ENCODE data around the gene RSRC1.

RSRC1 gene

GRCh38 chr3:158273656-158274055, 163.8 kb downstream of the RSRC1 start:
- no peaks in the 10 kb centered on the region for H3K4me1 ChIP-seq (ENCODE audit: control insufficient read depth, low read length)
- H3K4me3 ChIP-seq (ENCODE audit: low read length), result no peak overlapping the region
- no peak overlapping the region for H3K27ac ChIP-seq (ENCODE audit: low read depth, low read length)
- no peaks in the 10 kb centered on the region for H3F3A ChIP-seq (ENCODE audit: control insufficient read depth, insufficient read depth)
- no peaks in the 10 kb centered on the region for H3K27me3 ChIP-seq (ENCODE audit: control insufficient read depth, low read length)
- H3K36me3 ChIP-seq (ENCODE audit: control insufficient read depth, low read length), result peaks cover 11% of the 10 kb centered on the region; the same call in 1 of the 2 replicates
- H3K79me2 ChIP-seq (ENCODE audit: control insufficient read depth, low read length), result no peaks in the 10 kb centered on the region
- H3K9me2 ChIP-seq (replicated peaks; ENCODE audit: control insufficient read depth, low read length), result no peaks in the 10 kb centered on the region
- no peak overlapping the region for H3K4me2 ChIP-seq (ENCODE audit: low read length)
- no peaks in the 10 kb centered on the region for H4K20me1 ChIP-seq (ENCODE audit: control insufficient read depth, insufficient read depth, low read depth, low read length)
- no peaks in the 10 kb centered on the region for H3K9me3 ChIP-seq (ENCODE audit: control insufficient read depth, insufficient read depth, low read length)
- no peak for TF ChIP-seq CTCF (IDR thresholded peaks at IDR 0.05; ENCODE audit: low read depth, low read length, poor library complexity, severe bottlenecking)

- no peaks in the 10 kb centered on the region for H3F3A ChIP-seq (ENCODE audit: control insufficient read depth, insufficient read depth)
- no peaks in the 10 kb centered on the region for H3K9me3 ChIP-seq (ENCODE audit: control insufficient read depth, insufficient read depth, low read length)
- H3K4me3 ChIP-seq (ENCODE audit: low read length), result no peak overlapping the region
- no peak overlapping the region for H3K4me2 ChIP-seq (ENCODE audit: low read length)
- peaks cover 11% of the 10 kb centered on the region; the same call in 1 of the 2 replicates for H3K36me3 ChIP-seq (ENCODE audit: control insufficient read depth, low read length)
- no peaks in the 10 kb centered on the region for H3K9me2 ChIP-seq (replicated peaks; ENCODE audit: control insufficient read depth, low read length)
- no peaks in the 10 kb centered on the region for H4K20me1 ChIP-seq (ENCODE audit: control insufficient read depth, insufficient read depth, low read depth, low read length)
- H3K79me2 ChIP-seq (ENCODE audit: control insufficient read depth, low read length), result no peaks in the 10 kb centered on the region
- TF ChIP-seq EZH2phosphoT487 (IDR thresholded peaks at IDR 0.05; ENCODE audit: borderline replicate concordance, low read length), result no peak
- no peak for TF ChIP-seq CTCF (IDR thresholded peaks at IDR 0.05; ENCODE audit: low read depth, low read length, poor library complexity, severe bottlenecking)
- no peaks in the 10 kb centered on the region for H3K27me3 ChIP-seq (ENCODE audit: control insufficient read depth, low read length)
- H3K4me1 ChIP-seq (ENCODE audit: control insufficient read depth, low read length), result no peaks in the 10 kb centered on the region
- H3K27ac ChIP-seq (ENCODE audit: low read depth, low read length), result no peak overlapping the region
Measured at GRCh38 chr3:158278187-158278586, 168.3 kb downstream of the RSRC1 start.

GRCh38 chr3:158279609-158280008, 169.7 kb downstream of the RSRC1 start:
- TF ChIP-seq EZH2phosphoT487 (IDR thresholded peaks at IDR 0.05; ENCODE audit: borderline replicate concordance, low read length), result no peak
- no peak for TF ChIP-seq CTCF (IDR thresholded peaks at IDR 0.05; ENCODE audit: low read depth, low read length, poor library complexity, severe bottlenecking)
- Histone ChIP-seq H3K4me3 (ENCODE audit: low read length) (no peak overlapping the region), H3K9me2 (replicated peaks; ENCODE audit: control insufficient read depth, low read length) (no peaks in the 10 kb centered on the region), H3K79me2 (ENCODE audit: control insufficient read depth, low read length) (no peaks in the 10 kb centered on the region), H3K27me3 (ENCODE audit: control insufficient read depth, low read length) (no peaks in the 10 kb centered on the region), H3F3A (ENCODE audit: control insufficient read depth, insufficient read depth) (no peaks in the 10 kb centered on the region), H3K4me1 (ENCODE audit: control insufficient read depth, low read length) (no peaks in the 10 kb centered on the region), H3K36me3 (ENCODE audit: control insufficient read depth, low read length) (peaks cover 8% of the 10 kb centered on the region; the same call in 1 of the 2 replicates), H3K9me3 (ENCODE audit: control insufficient read depth, insufficient read depth, low read length) (no peaks in the 10 kb centered on the region), H3K4me2 (ENCODE audit: low read length) (no peak overlapping the region), H3K27ac (ENCODE audit: low read depth, low read length) (no peak overlapping the region), H4K20me1 (ENCODE audit: control insufficient read depth, insufficient read depth, low read depth, low read length) (no peaks in the 10 kb centered on the region)

GRCh38 chr3:158295771-158296170, 185.9 kb downstream of the RSRC1 start:
- TF ChIP-seq EZH2phosphoT487 (IDR thresholded peaks at IDR 0.05; ENCODE audit: borderline replicate concordance, low read length) (no peak), CTCF (IDR thresholded peaks at IDR 0.05; ENCODE audit: low read depth, low read length, poor library complexity, severe bottlenecking) (no peak)
- Histone ChIP-seq H3K27ac (ENCODE audit: low read depth, low read length) (no peak overlapping the region), H3K27me3 (ENCODE audit: control insufficient read depth, low read length) (no peaks in the 10 kb centered on the region), H4K20me1 (ENCODE audit: control insufficient read depth, insufficient read depth, low read depth, low read length) (no peaks in the 10 kb centered on the region), H3K4me3 (ENCODE audit: low read length) (no peak overlapping the region), H3K4me1 (ENCODE audit: control insufficient read depth, low read length) (no peaks in the 10 kb centered on the region), H3K9me2 (replicated peaks; ENCODE audit: control insufficient read depth, low read length) (no peaks in the 10 kb centered on the region), H3K36me3 (ENCODE audit: control insufficient read depth, low read length) (no peaks in the 10 kb centered on the region), H3K9me3 (ENCODE audit: control insufficient read depth, insufficient read depth, low read length) (no peaks in the 10 kb centered on the region), H3F3A (ENCODE audit: control insufficient read depth, insufficient read depth) (no peaks in the 10 kb centered on the region), H3K4me2 (ENCODE audit: low read length) (no peak overlapping the region), H3K79me2 (ENCODE audit: control insufficient read depth, low read length) (no peaks in the 10 kb centered on the region)

All from DOHH2 (cell line).